GM21717 (cell line): Measurements from ENCODE around the gene IFT27.
A peak's percentile ranks its signal among the peaks of the same experiment; 100 is the strongest.

Source experiments
- ATAC-seq: cut with Tn5 transposase; IDR thresholded peaks from one replicate; pipeline ENCODE4 v1.9.1; 2021; ENCODE audit warnings: mild to moderate bottlenecking, moderate library complexity; ENCODE audit not compliant: unreplicated experiment

The IFT27 gene

DNA sequence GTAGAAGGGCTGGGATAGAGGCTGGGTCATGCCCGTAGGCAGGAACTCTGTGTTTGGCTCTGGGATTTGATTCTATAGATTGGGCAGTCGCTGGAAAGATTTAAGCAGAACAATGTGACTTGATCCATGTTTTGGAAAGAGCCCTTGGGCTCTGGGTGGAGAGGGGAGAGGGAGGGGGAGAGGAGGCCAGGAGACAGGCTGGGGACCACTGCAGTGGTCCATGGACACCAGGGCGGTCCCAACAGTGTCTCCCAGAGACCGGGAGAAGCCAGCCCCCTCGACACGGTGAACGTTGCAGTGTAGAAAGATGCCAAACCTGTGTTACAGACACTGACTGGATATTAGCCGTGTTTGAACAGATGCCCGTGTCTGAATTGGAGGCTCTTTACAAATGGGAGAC lies 21.5 kb upstream of the IFT27 start:
- ATAC-seq: no peak

DNA sequence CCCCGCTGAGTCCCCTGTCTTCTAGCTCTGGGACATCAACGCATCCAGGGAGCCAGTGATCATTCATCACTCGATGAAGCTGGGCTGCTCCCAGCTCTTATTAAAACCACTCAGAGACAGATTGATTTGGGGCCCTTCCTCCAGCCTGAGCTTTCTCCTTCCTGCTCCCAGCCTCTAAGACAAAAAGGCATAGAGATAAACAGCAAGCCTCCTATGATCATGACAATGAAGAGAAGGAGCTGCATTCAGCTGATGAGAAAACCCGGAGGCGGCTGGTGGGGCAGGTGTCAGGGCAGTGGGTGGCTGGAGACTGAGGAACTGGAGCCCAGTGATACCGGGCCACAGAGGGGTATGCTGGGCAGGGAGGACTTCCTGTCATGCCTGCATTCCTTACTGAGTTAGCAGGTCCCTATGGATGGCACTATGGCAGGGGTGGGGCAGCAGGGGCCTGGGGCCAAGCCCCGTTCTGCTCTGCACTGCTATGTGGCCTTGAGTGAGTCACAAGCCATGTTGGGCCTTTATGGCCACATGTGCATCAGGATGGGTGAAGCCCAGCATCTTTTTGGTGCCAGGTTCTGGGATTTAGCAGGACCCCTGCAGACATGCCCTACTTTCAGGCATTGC lies 20.7 kb upstream of the IFT27 start:
- ATAC-seq: no peak

DNA sequence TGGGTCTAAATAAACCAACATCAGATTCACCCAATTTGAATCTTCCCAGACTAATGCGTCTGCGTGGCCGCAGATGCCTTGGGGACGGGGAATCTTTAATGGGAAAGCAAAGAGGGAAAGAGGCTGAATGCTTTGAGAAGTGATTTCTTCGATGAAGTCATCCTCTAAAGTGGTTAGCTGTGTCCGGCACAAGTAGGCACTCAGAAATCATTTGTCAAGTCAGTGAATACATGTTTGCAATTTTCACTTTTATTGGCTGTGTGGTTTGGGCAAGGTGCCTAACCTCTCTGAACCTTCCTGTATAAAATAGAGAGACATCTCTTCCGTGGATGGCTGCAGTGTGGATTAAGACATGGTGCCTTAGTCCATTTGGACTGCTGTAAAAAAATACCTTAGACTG lies 19.7 kb upstream of the IFT27 start:
- no peak for ATAC-seq

DNA sequence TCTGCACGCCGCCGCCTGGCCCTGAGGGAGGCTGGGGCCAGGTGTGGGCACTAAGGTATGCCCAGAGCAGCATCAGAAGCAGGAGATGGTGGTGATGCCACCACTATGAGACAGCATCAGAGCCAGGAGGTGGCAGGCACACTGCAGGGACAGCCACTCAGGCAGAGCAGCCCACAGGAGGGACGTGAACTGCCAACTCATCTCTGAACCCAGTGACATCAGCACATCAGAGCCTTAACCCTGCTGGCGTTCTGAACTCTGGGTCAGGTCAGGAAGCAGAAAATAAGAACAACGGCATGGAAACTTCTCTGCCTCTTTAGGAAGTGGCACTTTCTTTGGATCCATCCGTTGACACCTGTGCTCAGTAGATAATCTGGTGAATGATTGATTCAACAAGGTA lies 14.7 kb upstream of the IFT27 start:
- ATAC-seq: no peak

DNA sequence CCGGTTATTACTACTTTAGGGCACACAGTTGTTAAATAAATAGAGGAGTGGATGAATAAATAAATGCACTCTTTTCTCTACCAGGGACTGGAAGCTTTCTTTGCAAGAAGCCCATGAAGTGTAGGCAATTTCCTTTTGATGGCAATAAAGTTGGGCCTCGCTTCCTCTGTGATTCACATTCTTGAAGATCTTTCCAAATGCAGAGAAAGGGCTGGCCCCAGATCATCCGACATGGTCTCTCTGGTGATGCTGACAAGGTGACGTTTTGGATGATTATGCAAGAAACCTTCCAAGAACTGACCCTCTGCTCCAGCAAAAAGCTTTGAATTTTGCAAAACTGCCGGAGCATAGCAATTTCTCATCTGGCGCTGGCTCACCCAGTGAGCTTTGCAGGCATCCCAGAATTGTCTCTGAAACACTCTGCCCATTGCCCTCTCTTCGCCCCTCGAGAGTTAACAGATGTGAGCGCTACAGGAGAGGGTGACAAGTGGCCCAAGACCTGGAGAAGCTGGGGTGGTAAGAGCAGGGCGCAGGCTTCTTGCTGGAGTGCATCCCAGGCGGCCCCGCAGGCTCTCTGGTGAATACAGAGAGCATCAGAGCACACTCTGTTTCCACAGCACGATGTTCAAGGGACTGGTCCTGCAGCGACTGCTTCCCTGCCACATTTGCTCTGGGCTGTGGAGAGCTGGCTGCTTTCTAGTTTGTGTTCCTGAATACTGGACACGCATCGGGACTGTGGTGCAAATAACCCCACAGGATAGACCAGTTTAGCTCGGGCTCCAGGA lies 11.5 kb upstream of the IFT27 start:
- no peak for ATAC-seq

DNA sequence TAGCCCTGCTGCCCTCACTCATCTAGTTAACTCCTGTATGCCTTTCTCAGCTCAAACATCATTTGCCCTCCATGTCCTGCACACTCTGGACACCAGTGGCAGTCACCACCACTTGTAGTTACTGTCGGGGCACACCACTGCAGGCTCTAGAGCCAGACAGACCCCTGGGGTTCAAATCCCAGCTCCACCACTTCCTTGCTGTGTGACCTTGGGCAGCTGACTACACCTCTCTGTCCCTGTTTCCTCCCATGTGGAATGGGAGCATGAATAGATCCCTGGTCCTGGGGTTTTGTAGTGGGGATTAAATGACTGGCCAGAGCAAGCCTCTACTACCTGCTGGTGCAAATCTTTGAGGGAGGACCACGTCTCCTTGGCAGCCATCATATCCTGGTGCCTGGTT lies 7.8 kb upstream of the IFT27 start:
- ATAC-seq: no peak

DNA sequence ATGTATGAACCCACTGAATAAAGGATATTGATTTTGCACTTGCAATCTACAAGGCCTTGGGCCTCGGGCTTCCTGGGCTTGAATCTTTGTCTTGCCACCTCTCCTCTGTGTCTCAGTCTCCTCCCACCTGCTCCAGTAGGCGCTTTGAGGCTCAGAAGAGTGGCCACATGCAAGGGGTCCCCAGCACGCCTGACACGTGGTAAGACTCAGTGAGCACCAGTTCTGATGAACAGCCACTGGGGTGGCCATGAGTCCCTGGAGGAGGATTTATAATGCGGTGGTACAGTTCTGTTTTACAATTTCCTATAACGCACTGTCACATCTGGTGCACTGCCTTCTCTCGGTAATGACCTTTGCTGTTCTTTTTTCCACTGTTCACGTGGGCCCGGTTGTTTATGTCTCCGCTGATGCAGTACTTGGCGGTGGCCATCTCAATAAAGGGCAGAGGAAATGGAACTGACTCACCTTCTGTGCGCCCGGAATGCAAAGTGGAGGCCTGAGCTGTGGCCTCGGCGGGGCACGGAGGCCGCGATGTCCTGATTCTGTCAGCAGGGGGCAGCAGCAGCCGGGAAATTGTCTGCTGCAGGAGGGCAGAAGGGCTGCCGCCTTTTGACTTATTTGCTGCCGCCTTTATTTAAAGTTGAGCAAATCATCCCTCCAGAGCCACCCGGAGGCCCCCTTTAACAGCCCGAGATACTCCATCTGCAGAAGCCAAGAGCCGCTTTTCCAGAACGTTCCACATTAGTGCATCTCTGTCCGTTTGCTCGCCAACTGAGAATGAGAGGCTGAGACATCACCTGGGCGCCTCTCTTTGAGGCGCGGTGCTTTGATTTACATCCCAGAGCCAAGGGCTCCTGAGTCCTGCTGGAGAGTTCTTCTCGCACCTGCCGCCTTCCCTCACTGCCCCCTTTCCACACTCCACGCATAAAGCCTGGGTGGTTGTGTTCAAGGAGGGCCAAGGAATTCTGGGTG lies 6.0 kb upstream of the IFT27 start:
- ATAC-seq: no peak

DNA sequence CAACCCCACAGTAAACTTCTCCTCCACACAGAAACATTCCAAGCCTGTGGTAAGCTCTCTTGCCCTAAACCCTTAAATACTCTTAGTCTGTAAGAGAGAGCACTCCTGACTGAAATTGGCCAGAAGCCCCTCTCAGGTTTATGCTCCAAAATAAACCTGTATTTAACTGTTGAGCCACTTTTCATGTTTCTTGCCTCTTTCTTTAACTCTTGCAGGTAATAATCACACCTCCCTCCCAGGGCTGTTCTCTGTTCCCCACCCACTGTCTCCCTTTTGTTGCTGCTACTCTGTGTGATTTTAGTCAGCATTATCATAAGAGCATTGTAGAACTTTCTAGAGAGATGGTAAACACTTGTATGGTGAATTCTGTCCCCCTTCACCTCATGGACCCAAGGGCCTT lies 2.1 kb upstream of the IFT27 start:
- no peak for ATAC-seq

DNA sequence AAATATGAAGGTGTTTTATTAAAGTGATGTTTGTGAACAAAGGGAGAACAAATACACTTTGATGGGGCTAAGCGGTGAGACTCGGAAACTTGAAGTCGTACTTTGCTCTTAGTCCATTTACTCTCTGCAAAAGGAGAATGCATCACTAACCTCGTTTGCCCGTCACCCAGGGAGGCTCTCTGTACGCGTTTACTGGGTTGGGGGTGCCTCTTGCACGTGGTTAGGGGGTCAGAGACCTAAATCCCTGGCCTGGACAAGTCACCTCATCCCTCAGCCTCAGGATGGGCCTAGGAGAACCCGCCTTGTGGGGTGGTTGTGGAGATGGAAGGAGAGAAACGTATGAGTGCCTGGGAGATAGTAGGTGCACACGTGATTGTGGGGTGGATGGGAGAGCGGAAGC lies 803 bp upstream of the IFT27 start:
- no peak for ATAC-seq

DNA sequence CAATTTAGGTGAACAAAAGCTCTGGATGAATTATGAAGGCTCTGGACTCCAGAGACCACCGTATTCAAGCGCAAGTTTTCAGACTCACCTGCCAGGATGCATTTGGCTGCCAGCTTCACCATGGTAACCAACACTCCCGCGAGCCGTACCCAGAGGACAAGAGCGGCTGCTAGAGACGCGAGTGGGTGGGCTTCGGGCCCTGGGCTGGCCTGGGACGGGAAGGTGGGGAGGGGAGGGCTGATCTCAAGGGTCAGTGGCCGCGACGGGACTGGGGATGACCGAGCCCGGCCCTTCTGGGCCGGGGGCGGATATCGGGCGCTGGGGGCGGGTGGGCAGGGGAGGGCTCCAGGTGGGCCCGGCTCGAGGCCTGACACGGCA lies 344 bp downstream of the IFT27 start:
- peak; percentile 11 for ATAC-seq

DNA sequence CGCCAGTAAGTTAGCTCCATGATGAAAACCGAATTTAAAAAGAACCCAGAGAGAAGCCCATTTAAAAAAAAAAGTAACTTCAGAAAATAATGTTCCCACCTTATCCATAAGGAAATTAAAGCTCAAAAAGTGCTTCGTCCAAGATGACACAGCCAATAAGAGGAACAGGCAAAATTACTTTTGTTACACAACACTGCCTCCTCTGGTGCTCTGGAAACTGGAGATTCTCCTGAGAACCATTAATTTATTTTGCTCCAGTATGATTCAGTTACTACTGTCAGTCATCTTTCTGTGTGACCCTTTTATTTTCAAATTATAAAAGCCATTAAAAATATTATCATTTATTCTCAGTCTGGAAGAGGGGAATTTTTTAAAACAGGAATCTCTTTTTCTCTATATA lies 2.0 kb downstream of the IFT27 start:
- ATAC-seq: no peak

DNA sequence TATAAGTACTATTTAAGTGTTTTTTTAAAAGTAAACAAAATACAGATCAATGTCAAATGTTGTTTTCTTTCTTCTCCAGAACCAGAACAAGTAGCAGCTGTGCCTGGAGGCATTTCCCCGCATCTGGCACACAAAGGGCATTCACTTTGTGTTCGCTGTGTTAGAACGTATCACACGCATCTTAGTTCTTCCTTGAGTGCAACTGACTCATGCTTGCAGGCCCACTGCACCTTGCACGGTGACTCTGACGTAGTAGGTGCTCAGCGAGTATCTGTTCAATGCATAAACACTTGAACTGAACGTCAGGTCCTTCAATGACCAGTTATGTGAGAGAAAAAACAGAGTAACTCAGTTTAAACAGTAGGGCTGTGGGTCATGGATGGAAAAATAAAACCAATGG lies 3.5 kb downstream of the IFT27 start:
- no peak for ATAC-seq

DNA sequence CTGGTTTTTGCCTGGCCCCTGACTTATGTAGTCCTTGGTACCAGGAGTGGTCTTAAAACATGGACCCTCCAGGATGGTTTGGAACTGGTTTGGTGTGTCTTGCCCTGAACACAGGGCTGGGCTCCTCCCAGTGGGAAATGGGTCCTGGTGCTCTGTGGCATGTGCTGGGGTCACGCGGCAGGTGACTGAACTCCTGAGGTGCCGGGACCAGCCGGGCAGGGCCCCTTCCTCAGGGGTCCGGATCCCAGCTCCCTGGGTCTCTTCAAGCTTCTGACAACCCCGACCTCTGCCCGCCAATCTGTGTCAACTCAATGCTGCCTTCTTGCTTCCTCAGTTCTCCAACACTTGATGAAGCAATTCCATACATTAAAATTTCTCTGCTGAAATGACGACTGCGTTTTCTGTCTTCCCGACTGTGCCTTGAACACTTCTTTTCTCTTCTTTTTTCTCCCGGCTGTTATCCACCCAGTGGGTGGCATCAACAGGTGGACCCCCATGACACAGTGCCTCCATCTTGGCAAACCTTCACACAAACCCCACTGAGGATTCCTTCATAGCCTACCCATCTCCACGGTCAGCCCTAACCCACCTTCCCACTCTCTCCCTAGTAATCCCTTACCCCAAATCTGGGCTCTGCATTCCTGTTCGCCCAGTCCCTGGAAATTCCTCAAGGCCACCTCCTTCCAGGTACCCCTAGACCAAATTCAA lies 4.4 kb downstream of the IFT27 start:
- no peak for ATAC-seq

DNA sequence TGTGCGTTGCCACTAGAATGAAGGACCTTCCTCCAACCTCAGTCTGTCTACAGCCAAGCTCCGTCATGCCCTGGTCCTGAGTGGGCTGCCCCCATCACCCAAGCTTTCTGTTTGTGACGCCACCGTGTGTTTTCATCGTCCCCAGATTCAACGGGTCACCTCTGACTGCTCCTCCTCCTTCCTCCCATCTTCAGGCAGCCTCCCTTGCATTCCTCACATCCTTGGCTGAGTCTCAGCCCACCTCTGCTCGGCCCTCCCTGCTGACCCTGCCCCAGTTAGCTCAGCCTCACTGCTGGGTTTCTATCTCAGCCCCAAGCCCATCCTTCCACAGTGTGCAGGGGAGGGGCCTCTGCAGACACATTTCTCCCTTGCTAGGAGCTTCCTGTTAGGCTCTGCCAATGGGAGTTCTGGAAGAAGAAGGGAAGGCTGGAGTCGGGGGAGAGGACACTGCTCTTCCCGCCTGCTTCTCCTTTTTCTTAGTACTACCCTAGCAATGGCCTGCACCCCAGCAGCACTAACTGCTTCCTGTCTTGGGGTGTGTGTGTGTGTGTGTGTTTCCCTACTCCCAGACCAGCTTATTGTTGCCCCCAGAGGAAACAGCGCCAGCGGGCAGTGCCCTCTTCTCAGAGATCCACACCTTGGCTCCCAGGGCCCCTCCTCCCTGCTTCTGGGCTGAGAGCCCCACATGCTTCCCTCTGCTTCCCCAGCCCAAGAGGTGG lies 5.2 kb downstream of the IFT27 start:
- ATAC-seq: no peak

DNA sequence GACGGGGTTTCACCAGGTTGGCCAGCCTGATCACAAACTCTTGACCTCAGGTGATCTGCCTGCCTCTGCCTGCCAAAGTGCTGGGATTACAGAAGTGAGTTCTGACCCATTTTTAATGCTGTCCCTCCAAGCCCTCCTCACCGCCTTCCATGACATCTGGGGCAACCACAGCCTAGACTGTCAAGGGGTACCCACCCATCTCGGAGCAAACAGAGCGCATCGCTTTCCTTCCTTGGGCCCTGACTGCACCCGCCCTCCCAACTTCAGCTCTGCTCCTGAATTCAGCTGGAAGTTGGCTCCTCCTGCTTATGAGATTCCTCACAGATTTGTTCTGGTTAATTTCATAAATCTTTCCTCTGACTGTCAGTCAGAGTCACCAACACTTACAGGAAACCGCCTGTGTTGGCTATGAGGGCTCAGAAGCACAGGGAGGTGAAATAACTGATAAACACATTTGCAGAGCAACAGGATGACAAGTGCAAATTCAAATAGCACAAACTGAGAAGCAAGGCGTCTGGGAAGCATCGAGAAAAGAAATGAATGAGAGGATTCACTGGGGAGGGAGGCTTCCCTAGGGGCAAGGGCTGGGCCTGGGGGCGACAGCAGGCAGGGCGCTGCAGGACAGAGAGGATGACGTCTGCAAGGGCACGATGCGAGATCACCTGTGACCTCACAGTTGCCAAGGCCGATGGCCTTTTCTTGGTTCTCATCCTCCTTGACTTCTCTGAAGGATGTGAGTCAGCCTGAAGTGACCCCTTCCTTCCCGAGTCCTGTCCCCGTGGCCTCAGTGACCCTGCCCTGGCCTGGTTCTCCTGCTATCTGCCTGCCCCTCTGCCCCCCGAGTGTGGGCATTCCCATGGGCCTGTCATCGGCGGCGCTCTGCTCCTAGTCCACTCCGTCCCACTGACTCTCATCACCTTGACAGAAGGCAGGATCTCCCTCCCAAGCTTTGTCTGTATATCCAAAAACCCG lies 6.1 kb downstream of the IFT27 start:
- no peak for ATAC-seq

DNA sequence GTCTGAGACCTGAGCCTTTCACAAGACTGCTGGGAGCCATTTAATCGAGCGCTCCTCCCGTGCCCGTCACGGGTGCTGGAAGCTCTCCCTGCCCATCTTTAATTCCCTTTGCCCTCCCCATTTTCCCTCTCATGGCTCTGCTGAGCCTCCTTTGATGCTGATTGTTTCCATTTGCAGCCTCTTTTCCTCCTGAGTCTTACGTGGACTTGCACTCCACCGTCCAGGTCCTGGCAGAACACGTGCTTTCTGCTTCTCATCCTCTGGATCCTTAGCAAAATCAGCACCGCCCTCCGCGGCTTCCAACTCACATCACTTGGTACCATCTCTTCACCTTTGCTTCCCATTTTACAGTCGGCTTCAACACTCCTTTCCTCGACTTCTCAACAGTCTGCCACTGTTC lies 7.3 kb downstream of the IFT27 start:
- no peak for ATAC-seq

DNA sequence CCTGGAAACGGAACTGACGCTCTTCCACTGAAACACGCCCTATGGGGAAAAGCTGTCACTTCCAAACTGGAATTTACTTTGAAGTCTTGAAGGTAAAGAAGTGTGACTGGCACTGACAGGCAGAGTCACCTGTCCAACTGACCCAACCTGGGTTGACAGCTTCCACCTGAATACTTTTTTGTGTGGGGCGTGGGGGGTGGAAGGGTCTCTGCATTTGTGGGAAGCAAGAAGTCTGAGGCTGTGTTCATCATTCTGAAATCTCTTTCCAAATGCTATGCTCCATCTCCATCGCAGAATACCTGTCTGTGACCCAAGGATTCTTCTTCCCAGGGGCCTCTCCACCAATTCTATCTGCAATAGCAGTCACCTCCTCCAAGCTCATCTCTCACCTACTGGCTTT lies 7.8 kb downstream of the IFT27 start:
- ATAC-seq: no peak

DNA sequence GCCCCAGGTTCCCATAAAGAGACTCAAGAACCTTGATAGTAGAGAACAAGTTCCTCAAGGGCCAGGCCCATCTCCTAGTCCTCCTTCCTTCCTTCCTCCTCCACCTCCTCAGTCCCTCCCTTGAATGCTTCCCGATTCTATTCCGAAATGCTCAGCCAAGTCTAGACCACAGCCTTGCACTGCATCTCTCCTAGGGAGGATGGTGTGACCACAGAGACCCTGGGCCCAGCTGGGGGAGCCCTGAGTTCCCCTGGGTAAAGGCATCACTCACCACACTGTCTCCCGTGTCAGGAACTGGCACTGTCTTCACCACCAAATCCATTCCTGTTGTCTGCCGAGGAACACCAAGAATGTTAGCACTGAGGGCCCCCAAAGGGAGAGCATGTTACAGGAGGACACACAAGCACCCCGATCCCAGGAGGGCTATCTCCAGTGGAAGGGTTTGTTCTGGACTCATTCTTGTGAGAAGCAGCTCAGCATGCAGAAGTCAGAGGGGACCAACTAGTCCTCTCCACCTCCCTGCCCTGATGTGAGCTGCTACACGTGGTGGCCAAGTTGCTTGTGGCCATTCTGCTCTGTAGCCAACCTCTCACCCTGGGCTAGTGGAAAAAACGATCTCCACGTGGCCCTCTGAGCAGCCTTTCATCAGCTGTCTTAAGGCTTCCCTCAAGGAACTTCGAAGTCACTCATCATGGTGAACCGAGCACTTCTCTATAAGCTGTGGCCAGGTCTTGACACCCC lies 8.7 kb downstream of the IFT27 start:
- no peak for ATAC-seq
